Panc1 (cell line): ENCODE results near the gene TBC1D22A.

Experiments
- POLR2AphosphoS5 ChIP-seq: IDR thresholded peaks from 2 replicates; pipeline ENCODE4 v1.6.1; 2012; ENCODE audit warnings: mild to moderate bottlenecking, low read depth, low read length, moderate library complexity
- TF ChIP-seq, protein P1 (sequence below): fragments of 450-650 bp; IDR thresholded peaks from 2 replicates; pipeline ENCODE4 v1.5.1; 2017; ENCODE audit warnings: mild to moderate bottlenecking
- TF ChIP-seq, protein P2 (sequence below), 2 experiments: IDR thresholded peaks; 2 replicates each; pipeline ENCODE4 v1.6.1; 2011 to 2012; ENCODE audit warnings: low read depth in 2 of 2, control low read depth in 1 of 2, low read length in 1 of 2, mild to moderate bottlenecking in 1 of 2, moderate library complexity in 1 of 2; ENCODE audit not compliant: insufficient read depth in 1 of 2

- TF ChIP-seq POLR2AphosphoS5 = no peak
- TF ChIP-seq, protein P1, sequence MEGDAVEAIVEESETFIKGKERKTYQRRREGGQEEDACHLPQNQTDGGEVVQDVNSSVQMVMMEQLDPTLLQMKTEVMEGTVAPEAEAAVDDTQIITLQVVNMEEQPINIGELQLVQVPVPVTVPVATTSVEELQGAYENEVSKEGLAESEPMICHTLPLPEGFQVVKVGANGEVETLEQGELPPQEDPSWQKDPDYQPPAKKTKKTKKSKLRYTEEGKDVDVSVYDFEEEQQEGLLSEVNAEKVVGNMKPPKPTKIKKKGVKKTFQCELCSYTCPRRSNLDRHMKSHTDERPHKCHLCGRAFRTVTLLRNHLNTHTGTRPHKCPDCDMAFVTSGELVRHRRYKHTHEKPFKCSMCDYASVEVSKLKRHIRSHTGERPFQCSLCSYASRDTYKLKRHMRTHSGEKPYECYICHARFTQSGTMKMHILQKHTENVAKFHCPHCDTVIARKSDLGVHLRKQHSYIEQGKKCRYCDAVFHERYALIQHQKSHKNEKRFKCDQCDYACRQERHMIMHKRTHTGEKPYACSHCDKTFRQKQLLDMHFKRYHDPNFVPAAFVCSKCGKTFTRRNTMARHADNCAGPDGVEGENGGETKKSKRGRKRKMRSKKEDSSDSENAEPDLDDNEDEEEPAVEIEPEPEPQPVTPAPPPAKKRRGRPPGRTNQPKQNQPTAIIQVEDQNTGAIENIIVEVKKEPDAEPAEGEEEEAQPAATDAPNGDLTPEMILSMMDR = no peak
- TF ChIP-seq, protein P2, sequence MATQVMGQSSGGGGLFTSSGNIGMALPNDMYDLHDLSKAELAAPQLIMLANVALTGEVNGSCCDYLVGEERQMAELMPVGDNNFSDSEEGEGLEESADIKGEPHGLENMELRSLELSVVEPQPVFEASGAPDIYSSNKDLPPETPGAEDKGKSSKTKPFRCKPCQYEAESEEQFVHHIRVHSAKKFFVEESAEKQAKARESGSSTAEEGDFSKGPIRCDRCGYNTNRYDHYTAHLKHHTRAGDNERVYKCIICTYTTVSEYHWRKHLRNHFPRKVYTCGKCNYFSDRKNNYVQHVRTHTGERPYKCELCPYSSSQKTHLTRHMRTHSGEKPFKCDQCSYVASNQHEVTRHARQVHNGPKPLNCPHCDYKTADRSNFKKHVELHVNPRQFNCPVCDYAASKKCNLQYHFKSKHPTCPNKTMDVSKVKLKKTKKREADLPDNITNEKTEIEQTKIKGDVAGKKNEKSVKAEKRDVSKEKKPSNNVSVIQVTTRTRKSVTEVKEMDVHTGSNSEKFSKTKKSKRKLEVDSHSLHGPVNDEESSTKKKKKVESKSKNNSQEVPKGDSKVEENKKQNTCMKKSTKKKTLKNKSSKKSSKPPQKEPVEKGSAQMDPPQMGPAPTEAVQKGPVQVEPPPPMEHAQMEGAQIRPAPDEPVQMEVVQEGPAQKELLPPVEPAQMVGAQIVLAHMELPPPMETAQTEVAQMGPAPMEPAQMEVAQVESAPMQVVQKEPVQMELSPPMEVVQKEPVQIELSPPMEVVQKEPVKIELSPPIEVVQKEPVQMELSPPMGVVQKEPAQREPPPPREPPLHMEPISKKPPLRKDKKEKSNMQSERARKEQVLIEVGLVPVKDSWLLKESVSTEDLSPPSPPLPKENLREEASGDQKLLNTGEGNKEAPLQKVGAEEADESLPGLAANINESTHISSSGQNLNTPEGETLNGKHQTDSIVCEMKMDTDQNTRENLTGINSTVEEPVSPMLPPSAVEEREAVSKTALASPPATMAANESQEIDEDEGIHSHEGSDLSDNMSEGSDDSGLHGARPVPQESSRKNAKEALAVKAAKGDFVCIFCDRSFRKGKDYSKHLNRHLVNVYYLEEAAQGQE (IDR thresholded peaks at IDR 0.05; ENCODE audit: insufficient read depth in 1 of 2, low read depth in 2 of 2, low read length in 1 of 2) = no peak
These were observed 234.3 kb downstream of the TBC1D22A start for GRCh38 chr22:46996595-46997310.
